Measurements from ENCODE around the gene SPDYE3.

- TF ChIP-seq CTCF (IDR thresholded peaks at IDR 0.05) (no peak), POLR2A (IDR thresholded peaks at IDR 0.05) (no peak), POLR2AphosphoS5 (IDR thresholded peaks at IDR 0.05) (no peak)
Observed at GRCh38 chr7:100267648-100268047, 39.9 kb upstream of the SPDYE3 start.

Measured in stomach (tissue), 4 donors.